HFF-Myc (cell line): ENCODE measurements around the gene TAF7.

Source experiments
- DNase-seq: peaks from one replicate; pipeline ENCODE4 v3.0.0-alpha.2; 2011; ENCODE audit warnings: low read depth; ENCODE audit errors: extremely low read depth
- H3K4me3 ChIP-seq: replicated peaks from 2 replicates; pipeline ENCODE4 v1.5.1; 2011; ENCODE audit warnings: low read depth, mild to moderate bottlenecking, control low read depth, low read length
- CTCF ChIP-seq: IDR thresholded peaks from 2 replicates; pipeline ENCODE4 v1.5.1; 2012; ENCODE audit warnings: mild to moderate bottlenecking, low read depth, low read length, control low read depth; ENCODE audit errors: missing control alignments

The TAF7 gene

GRCh38 chr5:141313711-141314110, 6.9 kb downstream of the TAF7 start:
- no peak overlapping the region for H3K4me3 ChIP-seq
- no peak for DNase-seq
- TF ChIP-seq CTCF, result no peak

- TF ChIP-seq CTCF, result no peak
- no peak overlapping the region for H3K4me3 ChIP-seq
- no peak for DNase-seq
These were observed 14.0 kb downstream of the TAF7 start for GRCh38 chr5:141306630-141307029.

- no peak for DNase-seq
- no peak within 1 kb of the TSS for H3K4me3 ChIP-seq
- TF ChIP-seq CTCF, result no peak
These were observed 16.8 kb downstream of the TAF7 start, which contains the start of gene SLC25A2 for GRCh38 chr5:141303756-141304155. Gene SLC25A2 (minus strand): TSS chr5:141304049. CDS start chr5:141303865, 184 bp downstream.

GRCh38 chr5:141298376-141298775, 22.2 kb downstream of the TAF7 start:
- H3K4me3 ChIP-seq, result no peak overlapping the region
- TF ChIP-seq CTCF, result no peak
- DNase-seq, result no peak

GRCh38 chr5:141272906-141273305, 47.7 kb downstream of the TAF7 start:
- no peak for DNase-seq
- no peak overlapping the region for H3K4me3 ChIP-seq
- TF ChIP-seq CTCF, result no peak

GRCh38 chr5:141269195-141269594, 51.4 kb downstream of the TAF7 start:
- DNase-seq, result no peak
- TF ChIP-seq CTCF, result no peak
- H3K4me3 ChIP-seq, result no peak overlapping the region
